ENCODE data around the gene CHCHD4. TPM values are rescaled to one million over a fixed set of nuclear protein-coding genes. Genes with fewer than 3 reads are reported as not detected.

Gene CHCHD4
- total RNA-seq, 1 donor from 2014 or later, result 12.6 TPM

- DNase-seq (no peak), ATAC-seq (no peak)
- no peaks in the 10 kb centered on the region for H3K9me3 ChIP-seq
- H3K4me1 ChIP-seq, result no peaks in the 10 kb centered on the region
- no peaks in the 10 kb centered on the region for H3K27me3 ChIP-seq (ENCODE audit: low read depth)
- intact Hi-C loops (cut with DNase I), result no loop called here
- TF ChIP-seq, protein P1, sequence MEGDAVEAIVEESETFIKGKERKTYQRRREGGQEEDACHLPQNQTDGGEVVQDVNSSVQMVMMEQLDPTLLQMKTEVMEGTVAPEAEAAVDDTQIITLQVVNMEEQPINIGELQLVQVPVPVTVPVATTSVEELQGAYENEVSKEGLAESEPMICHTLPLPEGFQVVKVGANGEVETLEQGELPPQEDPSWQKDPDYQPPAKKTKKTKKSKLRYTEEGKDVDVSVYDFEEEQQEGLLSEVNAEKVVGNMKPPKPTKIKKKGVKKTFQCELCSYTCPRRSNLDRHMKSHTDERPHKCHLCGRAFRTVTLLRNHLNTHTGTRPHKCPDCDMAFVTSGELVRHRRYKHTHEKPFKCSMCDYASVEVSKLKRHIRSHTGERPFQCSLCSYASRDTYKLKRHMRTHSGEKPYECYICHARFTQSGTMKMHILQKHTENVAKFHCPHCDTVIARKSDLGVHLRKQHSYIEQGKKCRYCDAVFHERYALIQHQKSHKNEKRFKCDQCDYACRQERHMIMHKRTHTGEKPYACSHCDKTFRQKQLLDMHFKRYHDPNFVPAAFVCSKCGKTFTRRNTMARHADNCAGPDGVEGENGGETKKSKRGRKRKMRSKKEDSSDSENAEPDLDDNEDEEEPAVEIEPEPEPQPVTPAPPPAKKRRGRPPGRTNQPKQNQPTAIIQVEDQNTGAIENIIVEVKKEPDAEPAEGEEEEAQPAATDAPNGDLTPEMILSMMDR (IDR thresholded peaks at IDR 0.05), result no peak
- H3K27ac ChIP-seq, result no peak overlapping the region
- peaks cover 100% of the 10 kb centered on the region for H3K36me3 ChIP-seq
- H3K4me3 ChIP-seq, result no peak overlapping the region
These were observed 9.6 kb upstream of the CHCHD4 start for GRCh38 chr3:14134291-14134690.

GRCh38 chr3:14133876-14134275, 9.2 kb upstream of the CHCHD4 start:
- no peaks in the 10 kb centered on the region for H3K4me1 ChIP-seq
- ATAC-seq, result no peak
- H3K27me3 ChIP-seq (ENCODE audit: low read depth), result no peaks in the 10 kb centered on the region
- DNase-seq, result no peak
- no peak overlapping the region for H3K27ac ChIP-seq
- H3K9me3 ChIP-seq, result no peaks in the 10 kb centered on the region
- H3K36me3 ChIP-seq, result peaks cover 99% of the 10 kb centered on the region
- H3K4me3 ChIP-seq, result no peak overlapping the region
- TF ChIP-seq, protein P1 (IDR thresholded peaks at IDR 0.05), result no peak
- intact Hi-C loops (cut with DNase I), result no loop called here

GRCh38 chr3:14133188-14133800, 8.6 kb upstream of the CHCHD4 start:
- intact Hi-C loops (cut with DNase I), result no loop called here
- DNase-seq (no peak), ATAC-seq (peak; percentile 20 to 40)
- TF ChIP-seq, protein P1 (IDR thresholded peaks at IDR 0.05), result no peak
- Histone ChIP-seq H3K27me3 (ENCODE audit: low read depth) (no peaks in the 10 kb centered on the region), H3K4me1 (peaks cover 3% of the 10 kb centered on the region), H3K4me3 (no peak overlapping the region), H3K36me3 (peaks cover 99% of the 10 kb centered on the region), H3K27ac (no peak overlapping the region), H3K9me3 (no peaks in the 10 kb centered on the region)

GRCh38 chr3:14132689-14133088, 8.0 kb upstream of the CHCHD4 start:
- Histone ChIP-seq H3K9me3 (no peaks in the 10 kb centered on the region), H3K36me3 (peaks cover 99% of the 10 kb centered on the region), H3K4me3 (no peak overlapping the region), H3K27ac (no peak overlapping the region), H3K27me3 (ENCODE audit: low read depth) (no peaks in the 10 kb centered on the region), H3K4me1 (peaks cover 9% of the 10 kb centered on the region)
- intact Hi-C loops (cut with DNase I), result no loop called here
- DNase-seq, result no peak
- TF ChIP-seq, protein P1 (IDR thresholded peaks at IDR 0.05), result no peak
- no peak for ATAC-seq

- intact Hi-C loops (cut with DNase I), result no loop called here
- H3K4me3 ChIP-seq, result no peak overlapping the region
- H3K27ac ChIP-seq, result no peak overlapping the region
- TF ChIP-seq, protein P1 (IDR thresholded peaks at IDR 0.05), result no peak
- H3K27me3 ChIP-seq (ENCODE audit: low read depth), result no peaks in the 10 kb centered on the region
- no peaks in the 10 kb centered on the region for H3K9me3 ChIP-seq
- H3K36me3 ChIP-seq, result peaks cover 98% of the 10 kb centered on the region
- H3K4me1 ChIP-seq, result peaks cover 15% of the 10 kb centered on the region
- ATAC-seq, result no peak
- no peak for DNase-seq
These were observed 7.5 kb upstream of the CHCHD4 start for GRCh38 chr3:14132120-14132519.

All from lower lobe of right lung (tissue), 2 donors.